Measurements from ENCODE around the gene APOOL. TPM values are rescaled to one million over a fixed set of nuclear protein-coding genes. Genes with fewer than 3 reads are reported as not detected.
"Not testable (repeated sequence)": the region's sequence is repeated elsewhere in the genome, so short reads cannot be mapped to it uniquely, and the experiment has no call there.

Gene APOOL
- total RNA-seq, 1 experiment from 2014 or later, result 5.6 TPM

- Histone ChIP-seq H3K4me3 (ENCODE audit: insufficient read depth, low read depth, low read length) (no peak overlapping the region), H3K36me3 (replicated peaks; ENCODE audit: control insufficient read depth, insufficient read depth, low read length) (no peaks in the 10 kb centered on the region)
- no peak for DNase-seq
These were observed 25.4 kb downstream of the APOOL start for GRCh38 chrX:85029043-85029442.

DNA sequence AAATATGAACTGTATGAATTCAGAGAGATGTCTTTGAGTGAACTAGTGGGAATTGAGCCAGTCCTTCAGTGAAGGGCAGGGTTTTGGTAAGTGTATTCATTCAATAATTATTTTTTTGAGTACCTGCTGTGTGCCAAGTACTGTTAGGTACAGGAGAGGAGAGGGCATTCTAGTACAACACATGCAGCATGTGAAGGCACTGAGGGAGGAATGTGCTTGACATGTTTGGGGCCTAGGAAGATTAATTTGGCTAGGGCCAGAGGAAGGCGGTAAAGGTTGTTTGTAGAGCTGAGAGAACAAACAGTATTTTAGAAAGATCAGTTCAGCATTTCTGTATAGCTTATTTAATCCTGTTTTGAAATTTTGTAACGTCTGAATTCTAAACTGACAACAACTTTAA is 27.8 kb downstream of the APOOL start:
- no peak for DNase-seq
- no peak overlapping the region for H3K4me3 ChIP-seq (ENCODE audit: insufficient read depth, low read depth, low read length)
- no peaks in the 10 kb centered on the region for H3K27me3 ChIP-seq (ENCODE audit: control insufficient read depth, insufficient read depth, low read length)
- H3K36me3 ChIP-seq (replicated peaks; ENCODE audit: control insufficient read depth, insufficient read depth, low read length), result no peaks in the 10 kb centered on the region

More at GRCh38 chrX:85029043-85029442, 25.4 kb downstream of the APOOL start:
- H3K27me3 ChIP-seq (ENCODE audit: control insufficient read depth, insufficient read depth, low read length), result no peaks in the 10 kb centered on the region

DNA sequence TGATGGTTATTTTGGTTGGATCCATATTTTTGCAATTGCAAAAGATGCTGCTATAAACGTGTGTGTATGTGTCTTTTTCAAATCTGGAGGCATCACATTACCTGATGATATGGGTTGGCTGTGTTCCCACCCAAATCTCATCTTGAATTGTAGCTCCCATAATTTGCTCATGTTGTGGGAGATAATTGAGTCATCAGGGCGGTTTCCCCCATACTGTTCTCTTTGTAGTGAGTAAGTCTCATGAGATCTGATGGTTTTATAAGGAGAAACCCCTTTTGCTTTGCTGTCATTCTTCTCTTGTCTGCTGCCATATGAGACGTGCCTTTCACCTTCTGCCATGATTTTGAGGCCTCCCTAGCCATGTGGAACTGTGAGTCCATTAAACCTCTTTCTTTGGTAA is 33.4 kb downstream of the APOOL start:
- H3K4me3 ChIP-seq (ENCODE audit: insufficient read depth, low read depth, low read length), result no peak overlapping the region
- no peak for DNase-seq

GRCh38 chrX:85051627-85052026 is 48.0 kb downstream of the APOOL start:
- H3K27me3 ChIP-seq (ENCODE audit: control insufficient read depth, insufficient read depth, low read length), result no peaks in the 10 kb centered on the region
- no peak for DNase-seq
- H3K4me3 ChIP-seq (ENCODE audit: insufficient read depth, low read depth, low read length), result no peak overlapping the region

More for the DNA sequence above, 33.4 kb downstream of the APOOL start:
- H3K36me3 ChIP-seq (replicated peaks; ENCODE audit: control insufficient read depth, insufficient read depth, low read length), result no peaks in the 10 kb centered on the region
- H3K27me3 ChIP-seq (ENCODE audit: control insufficient read depth, insufficient read depth, low read length), result no peaks in the 10 kb centered on the region

DNA sequence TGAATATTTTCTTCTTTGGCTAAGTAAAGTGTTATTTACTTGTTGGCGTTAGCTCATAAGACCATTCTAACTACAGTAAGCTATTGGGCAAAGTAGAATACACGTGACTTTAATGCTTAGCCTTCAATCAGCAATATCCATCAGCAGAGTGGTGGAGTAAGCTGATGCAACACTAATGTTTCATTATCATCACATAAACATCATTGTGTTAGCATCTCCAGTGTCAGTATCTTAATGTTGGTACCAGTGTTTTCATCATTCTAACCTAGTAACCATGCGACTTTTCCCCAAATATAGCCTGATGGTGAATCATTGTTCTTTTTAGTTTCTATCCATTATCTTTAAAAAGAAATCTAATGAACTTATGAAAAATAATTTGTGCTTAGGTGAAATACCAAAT is 48.5 kb downstream of the APOOL start:
- Histone ChIP-seq H3K36me3 (replicated peaks; ENCODE audit: control insufficient read depth, insufficient read depth, low read length) (no peaks in the 10 kb centered on the region), H3K27me3 (ENCODE audit: control insufficient read depth, insufficient read depth, low read length) (no peaks in the 10 kb centered on the region), H3K4me3 (ENCODE audit: insufficient read depth, low read depth, low read length) (no peak overlapping the region)
- no peak for DNase-seq

More at GRCh38 chrX:85051627-85052026, 48.0 kb downstream of the APOOL start:
- H3K36me3 ChIP-seq (replicated peaks; ENCODE audit: control insufficient read depth, insufficient read depth, low read length), result no peaks in the 10 kb centered on the region

- Histone ChIP-seq H3K4me3 (ENCODE audit: insufficient read depth, low read depth, low read length) (no peak overlapping the region), H3K27me3 (ENCODE audit: control insufficient read depth, insufficient read depth, low read length) (no peaks in the 10 kb centered on the region), H3K36me3 (replicated peaks; ENCODE audit: control insufficient read depth, insufficient read depth, low read length) (no peaks in the 10 kb centered on the region)
- no peak for DNase-seq
These were observed 49.1 kb downstream of the APOOL start for GRCh38 chrX:85052636-85053343.

DNA sequence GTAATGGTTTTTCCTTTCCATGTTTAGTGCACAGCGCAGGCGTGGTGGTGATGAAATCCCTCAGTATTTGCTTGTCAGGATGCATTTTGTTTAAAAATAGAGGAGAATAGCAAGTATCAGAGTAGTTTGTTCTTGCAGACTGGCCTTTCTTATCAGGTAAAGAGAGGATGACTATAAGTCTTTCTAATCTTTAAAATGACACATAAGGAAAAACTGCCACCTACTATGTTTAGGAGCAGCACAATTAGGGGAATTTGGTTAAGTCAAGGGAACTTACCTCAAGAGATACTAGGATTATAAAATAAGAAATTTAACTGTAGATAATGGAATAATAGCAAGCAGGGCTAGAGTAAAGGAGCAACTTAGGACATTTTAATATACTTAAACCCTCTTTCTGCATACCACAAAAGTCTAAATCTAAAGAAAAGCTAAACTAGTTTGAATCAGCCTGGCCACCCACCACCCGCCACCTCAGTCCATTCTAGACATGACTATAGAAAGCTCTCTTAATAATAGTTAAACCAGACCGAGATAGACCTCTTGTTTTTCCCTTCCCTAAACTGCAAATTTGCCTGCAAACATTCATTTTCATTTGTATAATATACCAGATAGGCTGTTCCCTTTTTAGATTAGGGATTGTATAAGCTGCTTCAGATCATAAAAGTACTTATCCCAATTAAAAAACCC is 62.0 kb downstream of the APOOL start:
- H3K27me3 ChIP-seq (ENCODE audit: control insufficient read depth, insufficient read depth, low read length), result no peaks in the 10 kb centered on the region

GRCh38 chrX:85077247-85077646 is 73.6 kb downstream of the APOOL start:
- H3K27me3 ChIP-seq (ENCODE audit: control insufficient read depth, insufficient read depth, low read length); DNase-seq; H3K4me3 ChIP-seq (ENCODE audit: insufficient read depth, low read depth, low read length); H3K36me3 ChIP-seq (replicated peaks; ENCODE audit: control insufficient read depth, insufficient read depth, low read length): not testable (repeated sequence)

More for the DNA sequence above, 62.0 kb downstream of the APOOL start:
- no peaks in the 10 kb centered on the region for H3K36me3 ChIP-seq (replicated peaks; ENCODE audit: control insufficient read depth, insufficient read depth, low read length)
- DNase-seq, result no peak
- no peak overlapping the region for H3K4me3 ChIP-seq (ENCODE audit: insufficient read depth, low read depth, low read length)

DNA sequence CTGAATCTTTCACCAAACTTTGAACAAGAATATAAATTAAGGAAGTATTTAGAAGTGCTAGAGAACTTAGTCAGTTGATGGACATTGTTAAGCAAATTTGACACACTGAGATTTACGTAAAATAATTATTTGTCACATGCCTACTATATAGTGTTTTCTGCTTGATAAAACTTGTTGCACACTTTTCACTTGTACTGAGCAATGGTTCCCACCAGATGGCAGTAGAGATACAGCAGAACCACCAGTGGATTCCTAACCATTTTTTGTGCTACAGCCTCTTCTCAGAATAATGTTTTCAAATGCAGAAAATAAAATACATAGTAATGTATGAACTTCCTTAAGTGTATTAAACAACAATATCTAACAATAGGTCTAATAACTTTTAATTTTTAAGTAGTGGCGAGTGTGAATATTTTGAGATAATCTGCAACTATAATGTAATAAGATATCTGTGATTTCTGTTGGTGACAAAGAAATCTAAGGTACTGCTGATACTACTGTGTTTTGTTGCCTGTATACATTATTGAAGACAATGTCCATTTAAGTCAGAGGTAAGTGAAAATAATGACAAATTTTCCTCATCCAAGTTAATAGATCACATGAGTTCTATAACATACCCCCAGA is 81.2 kb downstream of the APOOL start:
- Histone ChIP-seq H3K36me3 (replicated peaks; ENCODE audit: control insufficient read depth, insufficient read depth, low read length) (no peaks in the 10 kb centered on the region), H3K27me3 (ENCODE audit: control insufficient read depth, insufficient read depth, low read length) (no peaks in the 10 kb centered on the region), H3K4me3 (ENCODE audit: insufficient read depth, low read depth, low read length) (no peak overlapping the region)
- DNase-seq, result peak; percentile 46

- H3K36me3 ChIP-seq (replicated peaks; ENCODE audit: control insufficient read depth, insufficient read depth, low read length), result peaks cover 2% of the 10 kb centered on the region
- DNase-seq, result no peak
- no peak overlapping the region for H3K4me3 ChIP-seq (ENCODE audit: insufficient read depth, low read depth, low read length)
- H3K27me3 ChIP-seq (ENCODE audit: control insufficient read depth, insufficient read depth, low read length), result no peaks in the 10 kb centered on the region
These were observed 85.7 kb downstream of the APOOL start for GRCh38 chrX:85089321-85089840.

DNA sequence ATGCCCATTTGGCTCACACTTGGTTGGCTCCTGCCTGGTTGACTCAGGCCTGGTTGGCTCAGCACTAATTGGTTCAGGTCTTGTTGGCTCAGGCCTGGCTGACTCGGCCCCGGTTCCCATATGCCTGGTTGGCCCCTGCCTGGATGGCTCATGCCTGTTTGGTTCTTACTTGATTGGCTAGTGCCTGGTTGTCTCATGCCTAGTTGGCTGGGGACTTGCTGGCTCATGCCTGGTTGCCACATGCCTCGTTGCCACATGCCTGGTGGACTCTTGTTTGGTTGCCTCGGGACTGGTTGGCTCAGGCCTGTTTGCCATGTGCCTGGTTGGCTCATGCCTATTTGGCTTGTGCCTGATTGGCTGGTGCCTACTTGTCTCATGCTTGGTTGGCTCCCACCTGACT is 103.7 kb downstream of the APOOL start:
- no peak for DNase-seq
- Histone ChIP-seq H3K4me3 (ENCODE audit: insufficient read depth, low read depth, low read length) (no peak overlapping the region), H3K27me3 (ENCODE audit: control insufficient read depth, insufficient read depth, low read length) (no peaks in the 10 kb centered on the region), H3K36me3 (replicated peaks; ENCODE audit: control insufficient read depth, insufficient read depth, low read length) (no peaks in the 10 kb centered on the region)

GRCh38 chrX:85108165-85108564 is 104.5 kb downstream of the APOOL start:
- Histone ChIP-seq H3K36me3 (replicated peaks; ENCODE audit: control insufficient read depth, insufficient read depth, low read length) (no peaks in the 10 kb centered on the region), H3K27me3 (ENCODE audit: control insufficient read depth, insufficient read depth, low read length) (no peaks in the 10 kb centered on the region), H3K4me3 (ENCODE audit: insufficient read depth, low read depth, low read length) (no peak overlapping the region)
- no peak for DNase-seq

GRCh38 chrX:85109235-85109634 is 105.6 kb downstream of the APOOL start:
- peak; percentile 20 for DNase-seq
- H3K4me3 ChIP-seq (ENCODE audit: insufficient read depth, low read depth, low read length), result no peak overlapping the region
- no peaks in the 10 kb centered on the region for H3K27me3 ChIP-seq (ENCODE audit: control insufficient read depth, insufficient read depth, low read length)
- H3K36me3 ChIP-seq (replicated peaks; ENCODE audit: control insufficient read depth, insufficient read depth, low read length), result no peaks in the 10 kb centered on the region

DNA sequence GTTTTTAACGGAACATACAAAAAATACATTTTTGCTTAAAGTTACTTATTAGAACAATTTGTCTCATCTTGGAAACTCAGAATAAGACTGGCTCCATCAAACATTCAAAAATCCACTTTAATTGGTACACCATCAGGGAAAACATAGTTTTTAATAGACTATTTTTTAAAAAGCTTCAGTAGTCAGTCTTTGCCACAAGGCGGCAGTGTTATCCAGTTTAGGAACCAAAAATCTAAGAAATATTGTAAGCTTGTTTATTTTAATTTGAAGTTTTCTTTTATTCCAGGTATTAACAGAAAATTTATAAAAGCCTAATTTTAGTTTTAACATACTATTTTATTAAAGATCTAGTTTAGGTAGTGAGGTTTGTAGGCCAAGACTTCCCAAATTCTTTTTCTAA is 107.7 kb downstream of the APOOL start:
- no peak for DNase-seq
- Histone ChIP-seq H3K27me3 (ENCODE audit: control insufficient read depth, insufficient read depth, low read length) (no peaks in the 10 kb centered on the region), H3K36me3 (replicated peaks; ENCODE audit: control insufficient read depth, insufficient read depth, low read length) (no peaks in the 10 kb centered on the region), H3K4me3 (ENCODE audit: insufficient read depth, low read depth, low read length) (no peak overlapping the region)

GRCh38 chrX:85112293-85112692 is 108.6 kb downstream of the APOOL start:
- no peaks in the 10 kb centered on the region for H3K27me3 ChIP-seq (ENCODE audit: control insufficient read depth, insufficient read depth, low read length)
- H3K4me3 ChIP-seq (ENCODE audit: insufficient read depth, low read depth, low read length), result no peak overlapping the region
- no peaks in the 10 kb centered on the region for H3K36me3 ChIP-seq (replicated peaks; ENCODE audit: control insufficient read depth, insufficient read depth, low read length)
- no peak for DNase-seq

Data from H7 (cell line).